Medulla oblongata (tissue), 1 donor: Measurements from ENCODE around the gene QDPR.
"Not testable (repeated sequence)": the region's sequence is repeated elsewhere in the genome, so short reads cannot be mapped to it uniquely, and the experiment has no call there.

Experiments used
- DNase-seq: peaks from one replicate; pipeline ENCODE4 v3.0.0-alpha.2; 2015; ENCODE audit errors: extremely low spot score

Gene QDPR

DNA sequence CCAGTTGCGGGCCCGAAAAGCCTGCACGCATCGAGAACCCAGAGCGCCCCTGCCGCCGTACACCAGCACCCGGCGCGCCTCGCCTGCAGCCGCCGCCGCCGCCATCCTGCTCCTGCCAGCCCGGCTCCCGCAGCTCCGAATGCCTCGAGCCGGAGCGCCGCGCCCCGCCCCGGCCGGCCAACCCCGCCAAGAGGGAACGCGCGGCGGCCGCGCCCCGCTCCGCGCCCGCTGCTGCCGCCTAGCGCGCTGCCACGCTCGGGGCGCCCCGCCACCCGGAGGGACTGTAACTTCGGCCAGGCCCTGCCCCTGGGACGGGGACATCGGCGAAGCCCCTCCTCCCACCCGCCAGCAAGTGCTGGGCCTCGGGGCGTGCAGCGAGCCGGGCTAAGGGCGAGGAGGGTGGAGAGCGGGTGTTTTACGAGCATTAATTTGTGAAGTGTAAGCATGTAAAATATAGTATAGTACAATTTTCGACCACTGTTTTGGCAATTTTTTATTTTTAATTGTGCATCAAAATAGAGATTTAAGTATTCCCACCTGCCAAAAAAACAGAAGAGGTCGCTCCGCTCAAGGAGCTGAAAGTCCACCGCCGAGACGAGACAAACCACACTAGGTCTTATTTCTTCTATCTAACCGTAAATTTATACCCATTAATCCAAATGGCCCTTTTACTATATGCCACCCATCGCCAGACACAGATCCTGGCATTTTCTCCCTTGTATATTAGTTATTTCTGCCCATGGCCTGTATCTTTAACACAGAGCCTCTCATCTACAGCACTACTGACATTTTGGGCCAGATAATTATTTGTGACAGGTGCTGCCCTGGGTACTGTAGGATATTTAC, at the start of gene QDPR:
QDPR (minus strand) TSS at position 141 of the 846 bp plus-strand sequence; CDS start at position 105, 36 bp downstream.
- peak; percentile 90 for DNase-seq

DNA sequence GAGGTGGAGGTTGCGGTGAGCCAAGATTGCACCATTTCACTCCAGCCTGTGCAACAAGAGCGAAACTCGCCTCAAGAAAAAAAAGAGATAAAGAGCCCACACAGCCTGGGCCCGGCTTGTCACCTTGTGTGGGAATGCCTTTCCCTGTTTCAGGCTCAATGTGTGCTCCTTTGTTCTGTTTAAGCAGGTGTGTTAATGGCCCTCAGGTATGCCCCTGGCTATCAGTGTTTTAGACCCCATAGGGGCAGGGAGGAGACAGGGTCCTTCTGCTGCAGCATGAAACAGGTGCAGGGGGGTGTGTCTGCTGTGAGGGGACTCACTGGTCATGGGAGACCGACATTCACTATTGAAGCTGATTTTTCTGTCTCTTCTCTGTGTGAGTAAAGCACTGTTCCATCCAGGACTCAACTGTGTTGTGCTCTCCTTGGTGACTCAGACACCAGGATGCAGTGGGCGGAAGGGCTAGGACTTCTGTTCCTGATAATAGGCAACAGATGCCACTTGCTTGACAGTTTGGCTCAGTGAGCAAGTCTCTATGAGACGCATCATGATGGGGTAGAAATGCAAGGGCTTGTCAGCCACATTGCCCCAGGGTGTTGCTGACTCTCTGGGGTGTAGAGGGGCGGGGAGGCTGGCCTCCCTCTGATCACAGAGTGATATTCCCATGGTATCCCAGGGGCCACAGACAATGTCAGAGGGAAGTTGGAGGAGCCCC, 49.5 kb upstream of the QDPR start:
- DNase-seq: no peak

DNA sequence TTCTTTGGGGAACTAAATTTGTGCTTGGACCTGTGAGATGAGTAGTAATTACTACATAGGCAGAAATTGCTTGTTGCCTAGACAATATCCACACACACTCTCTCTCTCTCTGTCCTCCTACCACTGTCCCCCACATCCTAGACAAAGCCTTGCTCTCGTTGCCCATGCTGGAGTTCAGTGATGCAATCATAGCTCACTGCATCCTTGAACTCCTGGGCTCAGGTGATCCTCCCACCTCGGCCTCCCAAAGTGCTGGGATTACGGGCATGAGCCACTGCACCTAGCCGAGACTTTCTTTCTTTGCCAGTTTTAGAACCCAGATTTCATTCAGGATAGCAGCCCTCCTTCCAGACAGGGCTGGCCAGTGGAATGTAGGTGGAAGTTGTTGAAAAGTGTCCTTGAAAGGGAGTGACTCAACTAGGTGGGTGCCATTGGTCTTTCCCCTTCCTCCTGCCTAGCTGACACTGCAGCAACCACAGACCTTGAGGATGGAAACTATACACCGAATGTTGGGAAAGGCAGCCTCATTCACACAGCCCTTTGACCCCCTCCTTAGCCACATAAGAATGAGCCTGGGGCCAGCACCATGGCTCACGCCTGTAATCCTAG, 48.3 kb upstream of the QDPR start:
- DNase-seq: no peak

DNA sequence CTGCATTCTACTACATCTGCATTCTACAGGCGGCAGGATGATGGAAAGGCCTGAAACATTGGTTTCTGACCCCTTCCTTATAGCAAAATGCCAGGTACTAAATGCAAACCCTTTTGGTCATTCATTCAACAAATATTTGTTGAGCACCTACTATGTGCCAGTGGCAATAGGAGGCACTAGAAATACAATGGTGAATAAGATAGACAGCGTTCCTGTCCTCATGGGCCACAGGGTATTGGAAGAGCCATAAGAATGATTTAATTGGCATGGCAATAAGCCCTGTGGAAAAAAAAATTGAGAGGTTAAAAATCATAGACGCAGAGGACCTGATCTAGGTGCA, 47.8 kb upstream of the QDPR start:
- DNase-seq: no peak

- no peak for DNase-seq
Measured at GRCh38 chr4:17558941-17559708, 47.2 kb upstream of the QDPR start.

- no peak for DNase-seq
Measured at GRCh38 chr4:17557880-17558279, 46.0 kb upstream of the QDPR start.

- no peak for DNase-seq
Measured at GRCh38 chr4:17556498-17556897, 44.6 kb upstream of the QDPR start.

GRCh38 chr4:17554568-17554967, 42.7 kb upstream of the QDPR start:
- DNase-seq: no peak

- DNase-seq: no peak
Measured at GRCh38 chr4:17552427-17552826, 40.5 kb upstream of the QDPR start.

DNA sequence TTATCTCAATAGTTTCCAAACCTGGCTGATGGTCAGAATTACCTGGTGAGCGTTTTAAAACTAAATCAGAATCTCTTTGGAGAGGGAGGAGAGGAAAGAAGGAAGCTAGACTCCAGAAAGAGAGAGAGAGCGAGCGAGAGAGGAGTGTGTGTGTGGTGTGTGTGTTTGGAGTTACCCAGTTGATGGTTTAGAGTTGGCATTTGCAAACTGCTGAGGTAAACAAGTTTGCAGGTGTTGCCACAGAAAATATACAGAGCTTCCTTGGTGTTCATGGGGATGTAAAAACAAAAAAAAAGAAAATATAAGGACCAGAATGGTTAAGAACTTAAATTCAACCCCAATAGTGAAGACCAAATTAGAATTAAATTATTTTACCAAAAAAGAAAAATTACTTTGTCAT, 38.7 kb upstream of the QDPR start:
- DNase-seq: no peak

DNA sequence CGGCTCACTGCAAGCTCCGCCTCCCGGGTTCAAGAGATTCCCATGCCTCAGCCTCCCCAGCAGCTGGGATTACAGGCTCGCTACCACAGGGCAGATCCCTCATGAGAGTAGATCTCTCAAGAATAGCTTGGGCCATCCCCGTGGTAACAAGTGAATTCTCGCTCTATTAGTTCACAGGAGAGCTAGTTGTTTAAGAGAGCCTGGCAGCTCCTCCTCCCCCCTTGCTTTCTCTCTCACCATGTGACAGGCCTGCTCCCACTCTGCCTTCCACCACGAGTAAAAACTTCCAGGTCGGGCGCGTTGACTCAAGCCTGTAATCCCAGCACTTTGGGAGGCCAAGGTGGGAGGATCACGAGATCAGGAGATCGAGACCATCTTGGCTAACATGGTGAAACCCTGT, 34.8 kb upstream of the QDPR start:
- no peak for DNase-seq

DNA sequence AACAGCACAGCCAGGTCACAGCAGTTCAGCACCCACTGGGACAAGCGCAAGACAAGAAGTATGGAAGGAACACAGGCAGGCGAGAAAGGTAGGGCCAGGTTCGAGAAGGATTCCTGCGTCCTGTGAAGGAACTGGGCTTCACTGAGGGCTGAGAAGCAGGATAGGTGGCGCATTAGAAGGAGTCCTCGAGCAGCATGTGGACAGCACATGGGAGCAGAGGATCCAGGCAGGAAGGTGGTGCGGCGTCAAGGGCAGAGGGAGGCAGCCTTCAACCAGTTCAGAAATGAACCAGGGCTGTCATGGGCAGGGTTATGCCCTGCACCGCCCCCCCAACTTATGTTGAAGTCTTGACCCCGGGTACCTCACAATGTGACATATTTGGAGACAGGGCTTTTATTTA, 34.3 kb upstream of the QDPR start:
- DNase-seq: no peak

- DNase-seq: no peak
Measured at GRCh38 chr4:17545374-17546140, 33.7 kb upstream of the QDPR start.

DNA sequence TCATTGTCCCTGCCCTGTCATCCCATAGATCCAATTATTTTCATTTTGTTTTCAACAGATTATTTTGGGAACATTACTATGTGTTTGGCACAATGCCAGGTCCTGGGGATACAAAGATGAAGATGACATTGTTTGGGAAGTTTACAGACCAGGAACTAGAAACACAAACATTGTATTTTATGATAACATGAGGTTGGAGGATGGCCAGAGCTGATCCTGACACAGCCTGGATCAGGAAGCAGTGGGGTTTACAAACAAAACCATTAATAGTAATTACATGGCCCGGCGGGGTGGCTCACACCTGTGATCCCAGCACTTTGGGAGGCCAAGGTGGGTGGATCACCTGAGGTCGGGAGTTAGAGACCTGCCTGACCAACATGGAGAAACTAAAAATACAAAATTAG, 32.9 kb upstream of the QDPR start:
- peak; percentile 76 for DNase-seq

DNA sequence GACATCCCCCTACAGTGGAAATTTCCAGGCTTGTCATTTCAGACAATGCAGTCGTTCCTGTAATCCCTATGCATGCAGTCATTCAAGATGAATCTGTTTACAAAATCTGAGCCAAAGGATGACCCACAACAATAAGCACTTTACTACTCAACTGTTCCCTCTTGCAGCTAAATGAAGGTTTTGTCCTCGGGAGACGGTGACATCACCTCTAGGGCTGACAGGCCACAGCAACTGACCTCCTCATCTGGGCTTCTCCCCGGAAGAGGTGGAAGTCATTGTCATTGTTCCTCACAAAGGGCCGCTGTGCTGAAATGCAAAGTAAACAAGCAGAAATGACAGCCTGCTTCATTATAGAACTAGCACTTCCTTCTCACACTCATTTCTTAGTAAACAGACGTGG, 32.3 kb upstream of the QDPR start:
- DNase-seq: peak; percentile 98

DNA sequence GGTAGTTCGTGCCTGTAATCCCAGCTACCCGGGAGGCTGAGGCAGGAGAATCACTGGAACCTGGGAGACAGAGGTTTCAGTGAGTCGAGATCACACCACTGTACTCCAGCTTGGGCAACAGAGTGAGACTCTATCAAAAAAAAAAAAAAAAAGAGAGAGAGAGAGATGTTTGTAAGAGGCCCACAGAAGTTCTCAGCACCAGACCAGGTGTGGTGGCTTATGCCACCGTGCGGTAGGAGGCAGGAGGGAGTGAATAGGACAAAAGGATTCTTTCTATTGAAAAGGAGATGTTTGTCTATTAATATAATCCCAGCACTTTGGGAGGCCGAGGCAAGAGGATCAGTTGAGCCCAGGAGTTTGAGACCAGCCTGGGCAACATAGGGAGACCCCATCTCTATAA, 25.2 kb upstream of the QDPR start:
- not testable (repeated sequence) for DNase-seq

- no peak for DNase-seq
Measured at GRCh38 chr4:17535906-17536305, 24.0 kb upstream of the QDPR start.

- DNase-seq: no peak
Measured at GRCh38 chr4:17535242-17535641, 23.4 kb upstream of the QDPR start.

- no peak for DNase-seq
Measured at GRCh38 chr4:17534705-17535104, 22.8 kb upstream of the QDPR start.

- no peak for DNase-seq
Measured at GRCh38 chr4:17531538-17532285, 19.8 kb upstream of the QDPR start.
